Measurements from ENCODE around the gene KRTAP9-8. TPM values are rescaled to one million over a fixed set of nuclear protein-coding genes. Genes with fewer than 3 reads are reported as not detected.
"Not testable (repeated sequence)": the region's sequence is repeated elsewhere in the genome, so short reads cannot be mapped to it uniquely, and the experiment has no call there.

Gene KRTAP9-8
- total and polyA plus RNA-seq, 12 donors, result not detected

DNA sequence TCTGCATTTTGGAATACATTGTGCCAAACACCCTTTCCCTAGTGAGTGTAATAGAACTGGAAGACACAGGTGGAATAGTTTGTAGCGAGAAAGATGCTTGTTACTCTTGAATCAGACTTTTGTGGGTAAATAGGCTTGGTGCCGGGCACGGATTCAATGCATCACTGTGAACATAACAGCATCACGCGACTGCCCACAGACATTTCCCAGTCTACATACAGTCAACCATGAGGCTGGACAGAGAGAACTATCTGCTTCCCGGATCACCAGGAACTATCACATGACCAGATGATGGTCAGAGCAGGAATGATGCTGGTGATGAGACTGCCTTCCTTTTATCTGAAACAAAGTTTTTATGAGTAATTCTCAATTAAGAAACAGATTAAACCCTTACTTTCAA lies 11.7 kb upstream of the KRTAP9-8 start:
- Histone ChIP-seq H3K4me1 (replicated peaks in 1 of 2) (no peaks in the 10 kb centered on the region), H3K9me3 (replicated peaks in 1 of 3) (no peaks in the 10 kb centered on the region), H3K36me3 (replicated peaks in 1 of 2) (no peaks in the 10 kb centered on the region), H3K27ac (no peak overlapping the region), H3K27me3 (no peaks in the 10 kb centered on the region), H3K4me3 (no peak overlapping the region)
- TF ChIP-seq CTCF (IDR thresholded peaks at IDR 0.05) (no peak), POLR2A (IDR thresholded peaks at IDR 0.05) (no peak)
- DNase-seq, result no peak
- WGBS, 4 donors, result 80 to 92% (median 87%) methylated on average over 6 of the region's 6 CpGs
- intact Hi-C loops (cut with DNase I), result no loop called here

DNA sequence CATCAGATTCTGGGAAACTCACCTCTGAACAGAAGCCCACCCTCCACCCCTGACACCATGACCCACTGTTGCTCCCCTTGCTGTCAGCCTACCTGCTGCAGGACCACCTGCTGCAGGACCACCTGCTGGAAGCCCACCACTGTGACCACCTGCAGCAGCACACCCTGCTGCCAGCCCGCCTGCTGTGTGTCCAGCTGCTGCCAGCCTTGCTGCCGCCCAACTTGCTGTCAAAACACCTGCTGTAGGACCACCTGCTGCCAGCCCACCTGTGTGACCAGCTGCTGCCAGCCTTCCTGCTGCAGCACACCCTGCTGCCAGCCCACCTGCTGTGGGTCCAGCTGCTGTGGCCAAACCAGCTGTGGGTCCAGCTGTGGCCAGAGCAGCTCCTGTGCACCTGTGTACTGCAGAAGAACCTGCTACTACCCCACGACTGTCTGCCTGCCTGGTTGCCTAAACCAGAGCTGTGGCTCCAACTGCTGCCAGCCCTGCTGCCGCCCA lies 11.2 kb upstream of the KRTAP9-8 start, which contains the start of gene KRTAP9-2:
TSS of gene KRTAP9-2 (plus strand) at position 51 of the 498 bp plus-strand sequence. CDS start at position 58, 7 bp downstream.
- 40 to 47% (median 44%) methylated on average over 1 to 3 of the region's 4 CpGs; no CpG with 5 or more reads in 1 of the 4 donors for WGBS, 4 donors
- H3K4me1 ChIP-seq (replicated peaks in 1 of 2); H3K27me3 ChIP-seq; H3K36me3 ChIP-seq (replicated peaks in 1 of 2); H3K4me3 ChIP-seq; H3K27ac ChIP-seq; H3K9me3 ChIP-seq (replicated peaks in 1 of 3); intact Hi-C loops (cut with DNase I); DNase-seq: not testable (repeated sequence)

DNA sequence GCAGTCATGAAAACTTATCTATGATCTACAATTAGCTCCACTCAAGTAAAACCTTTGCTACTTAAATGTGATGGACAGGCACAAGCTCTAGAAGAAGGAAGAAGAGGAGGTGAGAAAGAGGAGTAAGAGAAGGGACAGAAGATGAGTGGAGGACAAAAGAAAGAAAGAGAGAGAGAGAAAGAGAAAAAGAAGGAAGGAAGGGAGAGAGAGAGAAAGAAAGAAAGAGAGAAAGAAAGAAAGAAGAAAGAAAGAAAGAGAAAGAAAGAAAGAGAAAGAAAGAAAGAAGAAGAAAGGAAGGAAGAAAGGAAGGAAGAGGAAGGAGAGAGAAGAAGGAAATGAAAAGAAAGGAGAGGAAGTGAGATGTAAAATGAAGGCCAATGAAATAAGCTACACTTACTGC lies 7.7 kb upstream of the KRTAP9-8 start:
- Histone ChIP-seq H3K4me3 (no peak overlapping the region), H3K27ac (no peak overlapping the region), H3K4me1 (replicated peaks in 1 of 2) (no peaks in the 10 kb centered on the region), H3K9me3 (replicated peaks in 1 of 3) (no peaks in the 10 kb centered on the region), H3K36me3 (replicated peaks in 1 of 2) (no peaks in the 10 kb centered on the region), H3K27me3 (no peaks in the 10 kb centered on the region)
- no peak for DNase-seq
- intact Hi-C loops (cut with DNase I), result no loop called here
- no peak for TF ChIP-seq CTCF (IDR thresholded peaks at IDR 0.05)
- no peak for TF ChIP-seq POLR2A (IDR thresholded peaks at IDR 0.05)

DNA sequence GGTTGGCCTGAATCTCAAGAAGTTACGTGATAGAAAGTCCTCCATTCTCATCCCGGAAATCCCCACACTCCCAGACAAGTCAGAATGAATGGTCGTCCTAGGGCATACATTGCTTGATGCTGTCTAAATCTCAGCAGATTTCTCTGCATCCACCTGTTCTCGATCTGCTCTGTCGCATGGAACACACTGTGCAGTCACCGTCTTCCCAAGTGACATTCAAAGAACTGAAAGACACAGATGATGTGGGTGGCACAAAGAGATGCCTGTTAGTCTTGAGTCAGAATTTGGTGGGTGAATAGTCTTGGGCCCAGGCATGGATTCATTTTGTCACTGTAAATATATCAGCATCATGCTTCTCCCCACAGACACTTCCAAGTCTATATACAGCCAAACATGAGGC lies 6.1 kb upstream of the KRTAP9-8 start:
- TF ChIP-seq POLR2A (IDR thresholded peaks at IDR 0.05), result no peak
- TF ChIP-seq CTCF (IDR thresholded peaks at IDR 0.05), result no peak
- Histone ChIP-seq H3K36me3 (replicated peaks in 1 of 2) (no peaks in the 10 kb centered on the region), H3K9me3 (replicated peaks in 1 of 3) (no peaks in the 10 kb centered on the region), H3K27ac (no peak overlapping the region), H3K4me3 (no peak overlapping the region), H3K27me3 (no peaks in the 10 kb centered on the region), H3K4me1 (replicated peaks in 1 of 2) (no peaks in the 10 kb centered on the region)
- WGBS, 4 donors, result 65 to 83% (median 78%) methylated on average over 6 of the region's 6 CpGs
- intact Hi-C loops (cut with DNase I), result no loop called here
- DNase-seq, result no peak

GRCh38 chr17:41232399-41233105 lies 5.2 kb upstream of the KRTAP9-8 start, which contains the start of gene KRTAP9-3:
Gene KRTAP9-3 (plus strand): TSS chr17:41232449. CDS start chr17:41232502, 53 bp downstream.
- intact Hi-C loops (cut with DNase I), result not testable (repeated sequence)

DNA sequence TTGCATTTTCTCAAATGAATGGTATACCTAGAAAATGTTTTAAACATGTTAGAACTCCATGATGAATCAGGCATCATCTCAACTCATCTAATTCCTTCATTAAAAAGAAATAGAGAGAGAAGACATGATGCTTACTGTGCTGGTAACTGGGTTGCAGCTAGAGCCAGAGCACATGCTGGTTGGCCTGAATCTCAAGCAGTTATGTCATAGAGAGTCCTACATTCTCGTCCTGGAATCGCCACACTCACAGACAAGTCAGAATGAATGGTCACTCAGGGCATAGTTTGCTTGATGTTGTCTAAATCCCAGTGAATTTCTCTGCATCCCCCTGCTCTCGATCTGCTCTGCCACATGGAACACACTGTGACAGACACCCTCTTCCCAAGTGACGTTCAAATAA lies 683 bp upstream of the KRTAP9-8 start:
- H3K27ac ChIP-seq; H3K27me3 ChIP-seq; H3K4me1 ChIP-seq (replicated peaks in 1 of 2); H3K9me3 ChIP-seq (replicated peaks in 1 of 3); intact Hi-C loops (cut with DNase I); H3K36me3 ChIP-seq (replicated peaks in 1 of 2); H3K4me3 ChIP-seq; DNase-seq: not testable (repeated sequence)
- 54 to 64% (median 61%) methylated on average over 4 of the region's 4 CpGs for WGBS, 4 donors

More at GRCh38 chr17:41232399-41233105, 5.2 kb upstream of the KRTAP9-8 start, which contains the start of gene KRTAP9-3:
- 79 to 81% methylated on average over 1 of the region's 1 CpG; no CpG with 5 or more reads in 2 of the 4 donors for WGBS, 4 donors
- not testable (repeated sequence) for H3K4me3 ChIP-seq; H3K36me3 ChIP-seq (replicated peaks in 1 of 2); H3K27ac ChIP-seq; DNase-seq; H3K4me1 ChIP-seq (replicated peaks in 1 of 2); H3K27me3 ChIP-seq; H3K9me3 ChIP-seq (replicated peaks in 1 of 3)

- intact Hi-C loops (cut with DNase I); H3K27me3 ChIP-seq; H3K36me3 ChIP-seq (replicated peaks in 1 of 2); H3K4me1 ChIP-seq (replicated peaks in 1 of 2); H3K4me3 ChIP-seq; DNase-seq; H3K27ac ChIP-seq; H3K9me3 ChIP-seq (replicated peaks in 1 of 3): not testable (repeated sequence)
- WGBS, 4 donors, result 44 to 56% (median 46%) methylated on average over 2 of the region's 2 CpGs
Measured at GRCh38 chr17:41246995-41247787, 9.4 kb downstream of the KRTAP9-8 start.

Measured in adrenal gland (tissue), 12 donors.